ENCODE data around the gene PDE2A. TPM values are rescaled to one million over a fixed set of nuclear protein-coding genes. Genes with fewer than 3 reads are reported as not detected.

The PDE2A gene
- total and polyA plus RNA-seq, 11 donors, result 16.8 to 53.7 (median 23.7) TPM

GRCh38 chr11:72719551-72719950, 45.3 kb upstream of the PDE2A start:
- TF ChIP-seq POLR2A (IDR thresholded peaks at IDR 0.05) (no peak), CTCF (IDR thresholded peaks at IDR 0.05) (no peak)
- H3K27me3 ChIP-seq, result no peaks in the 10 kb centered on the region
- ATAC-seq (peak in 1 of 4 donors; percentile 6), DNase-seq (peak in 1 of 5 donors; percentile 25)
- H3K4me1 ChIP-seq, result peaks cover 3 to 96% (median 65%) of the 10 kb centered on the region in 12 donors
- intact Hi-C loops (cut with DNase I), result no loop called here
- peak overlapping the region; percentile 35 to 98 (median 92) for H3K27ac ChIP-seq
- H3K4me3 ChIP-seq, result peak overlapping the region in 9 of 12 donors; percentile 68 to 86 (median 72)
- 45 to 70% (median 47%) methylated on average over 4 of the region's 4 CpGs for WGBS, 4 donors
- peaks cover 0 to 49% (median 6%) of the 10 kb centered on the region in 9 donors for H3K36me3 ChIP-seq
- H3K9me3 ChIP-seq, result no peaks in the 10 kb centered on the region

- H3K9me3 ChIP-seq, result no peaks in the 10 kb centered on the region
- H3K27ac ChIP-seq, result peak overlapping the region; percentile 35 to 98 (median 92)
- DNase-seq (peak in 3 of 5 donors; percentile 70 to 83 (median 83)), ATAC-seq (peak; percentile 32 to 59 (median 54))
- H3K4me1 ChIP-seq, result peaks cover 3 to 96% (median 65%) of the 10 kb centered on the region in 12 donors
- 5 to 13% (median 8%) methylated on average over 2 of the region's 2 CpGs for WGBS, 4 donors
- peak overlapping the region in 6 of 12 donors; percentile 70 to 86 (median 78) for H3K4me3 ChIP-seq
- TF ChIP-seq POLR2A (IDR thresholded peaks at IDR 0.05), result no peak
- TF ChIP-seq CTCF (IDR thresholded peaks at IDR 0.05), result no peak
- peaks cover 0 to 45% (median 6%) of the 10 kb centered on the region in 9 donors for H3K36me3 ChIP-seq
- intact Hi-C loops (cut with DNase I), result no loop called here
- no peaks in the 10 kb centered on the region for H3K27me3 ChIP-seq
Observed at GRCh38 chr11:72719144-72719543, 44.9 kb upstream of the PDE2A start.

- H3K9me3 ChIP-seq, result no peaks in the 10 kb centered on the region
- TF ChIP-seq CTCF (IDR thresholded peaks at IDR 0.05) (no peak), POLR2A (IDR thresholded peaks at IDR 0.05) (no peak)
- peak in 1 of 5 donors; percentile 41 for DNase-seq
- 68 to 84% (median 76%) methylated on average over 9 of the region's 9 CpGs for WGBS, 4 donors
- peaks cover 0 to 38% (median 9%) of the 10 kb centered on the region in 9 donors for H3K36me3 ChIP-seq
- peaks cover 3 to 95% (median 65%) of the 10 kb centered on the region in 12 donors for H3K4me1 ChIP-seq
- no peak for ATAC-seq
- peak overlapping the region in 11 of 12 donors; percentile 82 to 98 (median 93) for H3K27ac ChIP-seq
- H3K27me3 ChIP-seq, result no peaks in the 10 kb centered on the region
- H3K4me3 ChIP-seq, result peak overlapping the region in 1 of 12 donors; percentile 86
- intact Hi-C loops (cut with DNase I), result no loop called here
Observed at GRCh38 chr11:72718101-72718501, 43.9 kb upstream of the PDE2A start.

DNA sequence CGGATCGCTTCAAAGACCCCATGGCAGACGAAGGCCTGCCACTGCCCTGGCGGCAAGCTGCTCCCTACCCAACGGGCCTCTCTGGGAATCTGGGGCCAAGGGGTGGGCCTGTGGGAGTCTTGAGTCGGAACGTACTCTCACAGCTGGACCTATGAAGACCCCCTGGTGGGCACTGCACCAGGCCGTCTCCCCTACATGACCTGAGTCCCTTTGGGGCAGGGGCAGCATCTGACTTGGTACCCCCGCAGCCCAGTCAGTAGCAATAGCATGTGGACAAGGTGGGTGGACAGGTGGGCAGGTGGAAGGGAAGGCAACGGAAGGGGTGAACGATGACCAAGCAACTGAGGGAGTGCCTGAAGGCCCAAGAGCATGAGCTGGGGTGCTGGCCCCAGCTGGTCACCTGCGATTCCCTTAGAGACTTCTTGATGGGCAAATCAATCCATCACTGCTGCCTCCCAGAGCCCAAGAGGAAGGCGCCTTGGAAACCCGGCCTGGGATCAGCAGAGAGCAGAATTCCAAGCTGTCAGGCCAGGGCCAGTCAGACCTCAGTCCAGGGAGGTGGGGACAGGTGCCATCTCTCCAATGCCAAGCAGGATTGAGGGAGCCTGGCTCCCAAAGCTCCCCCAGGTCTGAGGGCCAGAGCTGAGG, 42.7 kb upstream of the PDE2A start:
- intact Hi-C loops (cut with DNase I), result no loop called here
- peaks cover 0 to 38% (median 9%) of the 10 kb centered on the region in 9 donors for H3K36me3 ChIP-seq
- no peaks in the 10 kb centered on the region for H3K27me3 ChIP-seq
- no peak for ATAC-seq
- H3K4me3 ChIP-seq, result no peak overlapping the region
- peak overlapping the region in 3 of 12 donors; percentile 12 to 87 (median 14) for H3K27ac ChIP-seq
- H3K9me3 ChIP-seq, result no peaks in the 10 kb centered on the region
- TF ChIP-seq POLR2A (IDR thresholded peaks at IDR 0.05) (no peak), CTCF (IDR thresholded peaks at IDR 0.05) (no peak)
- H3K4me1 ChIP-seq, result peaks cover 3 to 95% (median 67%) of the 10 kb centered on the region in 12 donors
- 73 to 91% (median 88%) methylated on average over 7 to 14 of the region's 14 CpGs for WGBS, 4 donors
- DNase-seq, result peak in 1 of 5 donors; percentile 21

Data from heart left ventricle (tissue), 16 donors.